ENCODE measurements around the gene FHIT.

The FHIT gene

GRCh38 chr3:59798372-59799086 is 1452.7 kb downstream of the FHIT start:
- in situ Hi-C loops (cut with HindIII; ENCODE audit: low pct_ligation_motif_present, low sequenced_read_pairs): no loop called here
- H3K36me3 ChIP-seq (replicated peaks): no peaks in the 10 kb centered on the region
- no peak overlapping the region for H3K27ac ChIP-seq
- TF ChIP-seq CTCF (IDR thresholded peaks at IDR 0.05; ENCODE audit: low read depth, low read length, missing control alignments): no peak
- H3K27me3 ChIP-seq (replicated peaks): no peaks in the 10 kb centered on the region
- DNase-seq: no peak
- no peak overlapping the region for H3K4me3 ChIP-seq (ENCODE audit: low read depth, low read length)

GRCh38 chr3:59797533-59797932 is 1453.7 kb downstream of the FHIT start:
- no peak for TF ChIP-seq CTCF (IDR thresholded peaks at IDR 0.05; ENCODE audit: low read depth, low read length, missing control alignments)
- in situ Hi-C loops (cut with HindIII; ENCODE audit: low pct_ligation_motif_present, low sequenced_read_pairs): no loop called here

GRCh38 chr3:59796456-59796855 is 1454.8 kb downstream of the FHIT start:
- Histone ChIP-seq H3K27ac (no peak overlapping the region), H3K36me3 (replicated peaks) (no peaks in the 10 kb centered on the region), H3K4me3 (ENCODE audit: low read depth, low read length) (no peak overlapping the region), H3K27me3 (replicated peaks) (no peaks in the 10 kb centered on the region)
- DNase-seq: no peak
- in situ Hi-C loops (cut with HindIII; ENCODE audit: low pct_ligation_motif_present, low sequenced_read_pairs): no loop called here
- TF ChIP-seq CTCF (IDR thresholded peaks at IDR 0.05; ENCODE audit: low read depth, low read length, missing control alignments): no peak

More at GRCh38 chr3:59797533-59797932, 1453.7 kb downstream of the FHIT start:
- DNase-seq: no peak
- H3K36me3 ChIP-seq (replicated peaks): no peaks in the 10 kb centered on the region
- H3K27ac ChIP-seq: no peak overlapping the region
- no peaks in the 10 kb centered on the region for H3K27me3 ChIP-seq (replicated peaks)
- no peak overlapping the region for H3K4me3 ChIP-seq (ENCODE audit: low read depth, low read length)

GRCh38 chr3:59795756-59796155 is 1455.5 kb downstream of the FHIT start:
- Histone ChIP-seq H3K27ac (no peak overlapping the region), H3K36me3 (replicated peaks) (no peaks in the 10 kb centered on the region), H3K27me3 (replicated peaks) (no peaks in the 10 kb centered on the region), H3K4me3 (ENCODE audit: low read depth, low read length) (no peak overlapping the region)
- in situ Hi-C loops (cut with HindIII; ENCODE audit: low pct_ligation_motif_present, low sequenced_read_pairs): no loop called here
- no peak for DNase-seq
- no peak for TF ChIP-seq CTCF (IDR thresholded peaks at IDR 0.05; ENCODE audit: low read depth, low read length, missing control alignments)

- no peak for TF ChIP-seq CTCF (IDR thresholded peaks at IDR 0.05; ENCODE audit: low read depth, low read length, missing control alignments)
- in situ Hi-C loops (cut with HindIII; ENCODE audit: low pct_ligation_motif_present, low sequenced_read_pairs): no loop called here
- Histone ChIP-seq H3K27ac (no peak overlapping the region), H3K36me3 (replicated peaks) (no peaks in the 10 kb centered on the region), H3K27me3 (replicated peaks) (no peaks in the 10 kb centered on the region), H3K4me3 (ENCODE audit: low read depth, low read length) (no peak overlapping the region)
- DNase-seq: no peak
These were observed 1457.3 kb downstream of the FHIT start for GRCh38 chr3:59793976-59794375.

- in situ Hi-C loops (cut with HindIII; ENCODE audit: low pct_ligation_motif_present, low sequenced_read_pairs): no loop called here
- Histone ChIP-seq H3K27ac (no peak overlapping the region), H3K36me3 (replicated peaks) (no peaks in the 10 kb centered on the region), H3K27me3 (replicated peaks) (no peaks in the 10 kb centered on the region), H3K4me3 (ENCODE audit: low read depth, low read length) (no peak overlapping the region)
- TF ChIP-seq CTCF (IDR thresholded peaks at IDR 0.05; ENCODE audit: low read depth, low read length, missing control alignments): no peak
- no peak for DNase-seq
These were observed 1459.4 kb downstream of the FHIT start for GRCh38 chr3:59791774-59792308.
